Upper lobe of right lung (tissue), 1 donor: ENCODE data around the gene CLK3. TPM values are rescaled to one million over a fixed set of nuclear protein-coding genes. Genes with fewer than 3 reads are reported as not detected.

Experiments
- ATAC-seq: fragments of 200-7000 bp; cut with Tn5 transposase; one replicate; pipeline ENCODE4 v1.9.1; 2020; ENCODE audit warnings: mild to moderate bottlenecking, moderate library complexity
- DNase-seq: peaks from one replicate; pipeline ENCODE4 v3.0.0-alpha.2; 2020
- H3K27ac ChIP-seq: fragments of 200-600 bp; one replicate; pipeline ENCODE4 v1.8.0; 2022
- H3K27me3 ChIP-seq: fragments of 200-600 bp; one replicate; pipeline ENCODE4 v1.8.0; 2022; ENCODE audit warnings: mild to moderate bottlenecking
- H3K36me3 ChIP-seq: fragments of 200-600 bp; one replicate; pipeline ENCODE4 v1.8.0; 2022
- H3K4me1 ChIP-seq: fragments of 200-600 bp; one replicate; pipeline ENCODE4 v1.8.0; 2022
- H3K4me3 ChIP-seq: fragments of 200-600 bp; one replicate; pipeline ENCODE4 v1.8.0; 2022; ENCODE audit warnings: mild to moderate bottlenecking
- H3K9me3 ChIP-seq: fragments of 200-600 bp; one replicate; pipeline ENCODE4 v1.8.0; 2022
- CTCF ChIP-seq: fragments of 200-600 bp; IDR thresholded peaks from one replicate; pipeline ENCODE4 v1.8.0; 2022; ENCODE audit warnings: antibody characterized with exemption
- intact Hi-C: fragments of 100-400 bp; cut with DNase I; formaldehyde crosslinking; loops from one replicate; pipeline ENCODE4 v1.11.0; 2022
- total RNA-seq: library from RNA; stranded (reverse); fragmentation: NEBNext Ultra II Directional; extraction: Animal tissue kit (Norgen Biotek cat#: 25700); gene quantifications from one replicate; pipeline ENCODE4 v1.2.1, GENCODE V29; 2021
- donor health status: DM: no; HTN: yes; CAD: no; lungs with severe emphysema.

The CLK3 gene
- total RNA-seq, 1 donor from 2014 or later, result 72.9 TPM

- H3K4me3 ChIP-seq, result no peak overlapping the region
- H3K27me3 ChIP-seq, result no peaks in the 10 kb centered on the region
- no peak for TF ChIP-seq CTCF
- H3K36me3 ChIP-seq, result no peaks in the 10 kb centered on the region
- no peaks in the 10 kb centered on the region for H3K9me3 ChIP-seq
- intact Hi-C loops, result no loop called here
- no peak overlapping the region for H3K27ac ChIP-seq
- ATAC-seq (no peak), DNase-seq (no peak)
- H3K4me1 ChIP-seq, result peaks cover 8% of the 10 kb centered on the region
Measured at GRCh38 chr15:74603789-74604705, 11.6 kb upstream of the CLK3 start.

GRCh38 chr15:74604983-74605794, 10.4 kb upstream of the CLK3 start:
- Histone ChIP-seq H3K4me3 (no peak overlapping the region), H3K9me3 (no peaks in the 10 kb centered on the region), H3K27me3 (no peaks in the 10 kb centered on the region), H3K36me3 (no peaks in the 10 kb centered on the region), H3K27ac (no peak overlapping the region), H3K4me1 (no peaks in the 10 kb centered on the region)
- ATAC-seq (no peak), DNase-seq (no peak)
- intact Hi-C loops, result no loop called here
- TF ChIP-seq CTCF, result no peak

GRCh38 chr15:74605795-74606150, 9.9 kb upstream of the CLK3 start:
- no peak overlapping the region for H3K27ac ChIP-seq
- no peaks in the 10 kb centered on the region for H3K9me3 ChIP-seq
- no peaks in the 10 kb centered on the region for H3K27me3 ChIP-seq
- intact Hi-C loops, result no loop called here
- H3K36me3 ChIP-seq, result no peaks in the 10 kb centered on the region
- ATAC-seq (no peak), DNase-seq (no peak)
- no peaks in the 10 kb centered on the region for H3K4me1 ChIP-seq
- no peak for TF ChIP-seq CTCF
- H3K4me3 ChIP-seq, result no peak overlapping the region

GRCh38 chr15:74608786-74609185, 6.8 kb upstream of the CLK3 start:
- TF ChIP-seq CTCF, result no peak
- H3K36me3 ChIP-seq, result no peaks in the 10 kb centered on the region
- no peak overlapping the region for H3K4me3 ChIP-seq
- H3K27me3 ChIP-seq, result no peaks in the 10 kb centered on the region
- no peaks in the 10 kb centered on the region for H3K4me1 ChIP-seq
- no peak overlapping the region for H3K27ac ChIP-seq
- no peak for ATAC-seq
- intact Hi-C loops, result no loop called here
- DNase-seq, result no peak
- no peaks in the 10 kb centered on the region for H3K9me3 ChIP-seq

- no peaks in the 10 kb centered on the region for H3K4me1 ChIP-seq
- no peaks in the 10 kb centered on the region for H3K27me3 ChIP-seq
- TF ChIP-seq CTCF, result no peak
- H3K36me3 ChIP-seq, result no peaks in the 10 kb centered on the region
- intact Hi-C loops, result no loop called here
- no peak overlapping the region for H3K27ac ChIP-seq
- no peaks in the 10 kb centered on the region for H3K9me3 ChIP-seq
- DNase-seq (no peak), ATAC-seq (no peak)
- H3K4me3 ChIP-seq, result no peak overlapping the region
Measured at GRCh38 chr15:74609938-74610301, 5.7 kb upstream of the CLK3 start.
